ENCODE measurements around the gene DYNC1LI1. TPM values are rescaled to one million over a fixed set of nuclear protein-coding genes. Genes with fewer than 3 reads are reported as not detected.

Gene DYNC1LI1
- total RNA-seq, 4 donors from 2014 or later = 23.5 to 46.0 (median 26.5) TPM

DNA sequence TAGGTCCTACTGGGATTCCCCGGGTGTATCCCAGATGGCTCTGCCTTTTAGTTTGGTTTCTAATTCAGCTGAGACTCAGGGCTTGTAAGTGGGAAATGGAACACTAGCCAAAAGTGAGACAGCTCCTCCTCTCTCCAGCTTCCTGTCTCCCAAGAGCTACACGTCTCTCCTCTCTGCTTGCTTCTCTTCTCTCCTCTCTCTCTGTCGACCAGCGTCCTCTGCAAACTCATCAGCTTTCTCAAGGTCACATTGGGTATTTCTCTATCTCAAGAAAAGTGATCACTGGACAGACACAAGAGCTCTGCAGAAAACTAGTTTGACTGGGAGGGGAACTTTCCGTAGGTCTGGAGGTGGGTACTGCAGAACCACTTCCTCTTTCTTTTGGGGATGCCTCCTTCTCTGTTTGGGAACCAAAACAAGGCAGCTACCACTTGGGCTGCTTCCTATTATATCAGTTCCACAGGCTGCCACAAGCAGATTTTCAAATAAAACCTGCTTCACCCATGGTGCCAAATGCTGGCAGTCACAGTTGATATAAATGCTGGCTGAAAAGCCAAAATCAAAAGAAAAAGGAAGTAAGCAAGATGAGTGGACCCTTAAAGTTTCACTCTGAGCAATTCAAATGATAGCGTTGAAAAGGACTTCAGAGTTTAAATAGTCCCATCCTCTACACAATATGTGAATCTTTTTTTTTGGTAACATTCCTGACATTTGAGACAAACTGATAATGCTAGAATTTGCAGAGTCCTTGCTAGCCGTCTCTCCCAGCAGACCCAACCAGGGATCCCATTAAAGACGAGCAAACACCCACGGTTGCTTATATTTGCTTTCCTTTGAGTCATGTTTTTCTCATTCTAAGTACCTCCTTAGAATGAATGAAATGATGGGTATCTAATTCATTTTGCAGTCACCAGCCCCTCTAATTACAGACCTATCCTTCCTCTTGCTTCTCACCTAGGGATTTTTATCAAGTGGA lies 7.2 kb upstream of the DYNC1LI1 start:
- 42 to 57% methylated on average over 9 of the region's 9 CpGs for WGBS, 2 donors
- H3K36me3 ChIP-seq = no peaks in the 10 kb centered on the region
- no peaks in the 10 kb centered on the region for H3K27me3 ChIP-seq
- peak overlapping the region in 1 of 3 donors; percentile 12 for H3K27ac ChIP-seq
- peaks cover 0 to 12% of the 10 kb centered on the region in 2 donors for H3K4me1 ChIP-seq
- no peaks in the 10 kb centered on the region for H3K9me3 ChIP-seq
- intact Hi-C loops (cut with DNase I) = no loop called here
- H3K4me3 ChIP-seq (replicated peaks in 1 of 3) = no peak overlapping the region
- no peak for TF ChIP-seq POLR2A (IDR thresholded peaks at IDR 0.05)
- TF ChIP-seq, protein P1, sequence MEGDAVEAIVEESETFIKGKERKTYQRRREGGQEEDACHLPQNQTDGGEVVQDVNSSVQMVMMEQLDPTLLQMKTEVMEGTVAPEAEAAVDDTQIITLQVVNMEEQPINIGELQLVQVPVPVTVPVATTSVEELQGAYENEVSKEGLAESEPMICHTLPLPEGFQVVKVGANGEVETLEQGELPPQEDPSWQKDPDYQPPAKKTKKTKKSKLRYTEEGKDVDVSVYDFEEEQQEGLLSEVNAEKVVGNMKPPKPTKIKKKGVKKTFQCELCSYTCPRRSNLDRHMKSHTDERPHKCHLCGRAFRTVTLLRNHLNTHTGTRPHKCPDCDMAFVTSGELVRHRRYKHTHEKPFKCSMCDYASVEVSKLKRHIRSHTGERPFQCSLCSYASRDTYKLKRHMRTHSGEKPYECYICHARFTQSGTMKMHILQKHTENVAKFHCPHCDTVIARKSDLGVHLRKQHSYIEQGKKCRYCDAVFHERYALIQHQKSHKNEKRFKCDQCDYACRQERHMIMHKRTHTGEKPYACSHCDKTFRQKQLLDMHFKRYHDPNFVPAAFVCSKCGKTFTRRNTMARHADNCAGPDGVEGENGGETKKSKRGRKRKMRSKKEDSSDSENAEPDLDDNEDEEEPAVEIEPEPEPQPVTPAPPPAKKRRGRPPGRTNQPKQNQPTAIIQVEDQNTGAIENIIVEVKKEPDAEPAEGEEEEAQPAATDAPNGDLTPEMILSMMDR (IDR thresholded peaks at IDR 0.05) = no peak
- DNase-seq = no peak

DNA sequence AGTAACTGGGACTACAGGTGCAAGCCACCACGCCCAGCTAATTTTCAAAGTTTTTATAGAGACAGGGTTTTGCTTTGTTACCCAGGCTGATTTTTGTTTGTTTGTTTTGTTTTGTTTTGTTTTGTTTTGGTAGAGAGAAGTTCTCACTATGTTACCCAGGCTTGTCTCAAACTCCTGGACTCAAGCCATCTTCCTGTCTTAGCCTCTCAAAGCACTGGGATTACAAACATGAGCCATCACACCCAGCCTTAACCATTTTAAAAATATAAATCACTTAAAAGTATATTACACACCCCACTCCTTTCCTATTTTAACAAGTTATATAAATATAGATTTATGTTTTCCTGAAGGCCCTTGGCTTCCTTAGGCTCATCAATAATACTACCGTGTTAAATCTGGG lies 6.5 kb upstream of the DYNC1LI1 start:
- Histone ChIP-seq H3K4me3 (replicated peaks in 1 of 3) (no peak overlapping the region), H3K36me3 (no peaks in the 10 kb centered on the region), H3K4me1 (peaks cover 0 to 12% of the 10 kb centered on the region in 2 donors), H3K27ac (peak overlapping the region in 1 of 3 donors; percentile 12), H3K9me3 (no peaks in the 10 kb centered on the region), H3K27me3 (no peaks in the 10 kb centered on the region)
- no peak for DNase-seq
- intact Hi-C loops (cut with DNase I) = no loop called here
- WGBS, 2 donors = 64 to 86% methylated on average over 2 of the region's 2 CpGs
- no peak for TF ChIP-seq POLR2A (IDR thresholded peaks at IDR 0.05)
- TF ChIP-seq, protein P1 (IDR thresholded peaks at IDR 0.05) = no peak

DNA sequence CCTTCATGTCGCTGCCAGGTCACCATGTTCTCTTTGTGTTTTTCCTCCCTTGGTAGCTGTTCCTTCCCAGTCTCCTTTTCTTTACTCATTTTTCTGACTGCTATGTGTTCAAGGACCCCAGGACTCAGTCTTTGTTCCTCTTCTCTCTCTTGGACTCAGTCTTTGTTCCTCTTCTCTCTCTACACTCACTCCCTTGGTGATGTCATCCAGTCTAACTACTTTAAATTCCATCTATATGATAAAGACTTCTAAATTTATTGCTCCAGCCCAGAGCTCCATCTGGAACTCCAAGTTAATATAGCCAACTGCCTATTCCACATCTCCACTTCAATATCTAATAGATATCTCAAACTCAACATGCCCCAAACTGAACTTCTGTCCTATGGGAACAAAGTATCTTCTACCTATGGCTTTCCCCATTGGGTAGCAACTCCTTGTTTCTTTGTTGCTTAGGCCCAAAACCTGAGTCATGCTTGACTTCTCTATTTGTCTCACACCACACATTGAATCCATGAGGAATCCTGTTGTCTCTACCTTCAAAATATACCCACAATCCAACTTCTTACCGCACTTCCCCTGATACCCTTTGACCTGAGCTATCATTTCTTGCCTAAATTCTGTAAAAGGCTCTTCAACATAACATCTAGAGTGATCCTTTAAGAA lies 4.9 kb upstream of the DYNC1LI1 start:
- H3K27ac ChIP-seq = no peak overlapping the region
- H3K4me3 ChIP-seq (replicated peaks in 1 of 3) = no peak overlapping the region
- intact Hi-C loops (cut with DNase I) = no loop called here
- no peaks in the 10 kb centered on the region for H3K36me3 ChIP-seq
- TF ChIP-seq, protein P1 (IDR thresholded peaks at IDR 0.05) = no peak
- TF ChIP-seq POLR2A (IDR thresholded peaks at IDR 0.05) = no peak
- WGBS, 2 donors = 90 to 94% methylated on average over 2 of the region's 2 CpGs
- peaks cover 5 to 12% of the 10 kb centered on the region in 2 donors for H3K4me1 ChIP-seq
- no peaks in the 10 kb centered on the region for H3K27me3 ChIP-seq
- no peaks in the 10 kb centered on the region for H3K9me3 ChIP-seq
- DNase-seq = no peak

DNA sequence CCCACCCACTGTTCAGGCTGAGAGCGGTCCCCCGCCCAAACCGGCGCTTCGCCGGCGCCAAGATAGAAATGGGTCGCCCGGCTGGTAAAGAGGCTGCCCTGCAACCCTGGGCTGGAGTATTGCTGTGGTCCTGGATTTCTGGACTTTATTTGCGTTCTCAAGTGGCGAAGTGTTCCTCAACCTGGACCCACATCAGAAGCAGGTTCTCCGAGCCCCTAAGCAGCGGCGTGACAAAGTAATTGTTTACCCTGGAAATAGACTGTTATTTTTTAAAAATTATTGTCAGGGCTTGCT lies 481 bp upstream of the DYNC1LI1 start:
- DNase-seq = no peak
- Histone ChIP-seq H3K4me3 (replicated peaks in 1 of 3) (peak overlapping the region; percentile 93 to 97 (median 95)), H3K9me3 (no peaks in the 10 kb centered on the region), H3K27me3 (no peaks in the 10 kb centered on the region), H3K36me3 (no peaks in the 10 kb centered on the region), H3K27ac (peak overlapping the region; percentile 93 to 99 (median 98)), H3K4me1 (peaks cover 10 to 11% of the 10 kb centered on the region in 2 donors)
- TF ChIP-seq POLR2A (IDR thresholded peaks at IDR 0.05) = no peak
- TF ChIP-seq, protein P1 (IDR thresholded peaks at IDR 0.05) = no peak
- WGBS, 2 donors = 2 to 3% methylated on average over 8 to 9 of the region's 14 CpGs
- intact Hi-C loops (cut with DNase I) = no loop called here
